Uterus (tissue), 4 donors: ENCODE data around the gene C15orf39. TPM values are rescaled to one million over a fixed set of nuclear protein-coding genes. Genes with fewer than 3 reads are reported as not detected.
"Not testable (repeated sequence)": the region's sequence is repeated elsewhere in the genome, so short reads cannot be mapped to it uniquely, and the experiment has no call there.

Experiments
- DNase-seq, 2 donors: peaks; one replicate each; pipeline ENCODE4 v3.0.0-alpha.2; 2019 to 2020
- H3K27ac ChIP-seq, 2 donors: fragments of 200-600 bp; sonication (generic); 1 replicate in 1 of 2; 2 replicates in 1 of 2; pipeline ENCODE4 v1.5.1; 2016 to 2018
- H3K27me3 ChIP-seq, 2 donors: fragments of 200-600 bp; sonication (generic); one replicate each; pipeline ENCODE4 v1.5.1; 2018 to 2019; ENCODE audit warnings: control low read depth in 1 of 2
- H3K36me3 ChIP-seq, 2 donors: fragments of 200-600 bp; sonication (generic); one replicate each; pipeline ENCODE4 v1.5.1; 2019; ENCODE audit warnings: control low read depth in 1 of 2
- H3K4me1 ChIP-seq, 2 donors: fragments of 200-600 bp; sonication (generic); one replicate each; pipeline ENCODE4 v1.5.1; 2018 to 2019; ENCODE audit warnings: control low read depth in 1 of 2
- H3K4me3 ChIP-seq, 2 donors: fragments of 200-600 bp; sonication (generic); 1 replicate in 1 of 2; 2 replicates in 1 of 2; pipeline ENCODE4 v1.5.1; 2018 to 2019; ENCODE audit warnings: mild to moderate bottlenecking in 1 of 2
- H3K9me3 ChIP-seq, 2 donors: fragments of 200-600 bp; sonication (generic); one replicate each; pipeline ENCODE4 v1.5.1; 2019; ENCODE audit warnings: control low read depth in 1 of 2
- intact Hi-C: fragments of 100-400 bp; cut with DNase I; formaldehyde crosslinking; loops from one replicate; pipeline ENCODE4 v1.15.1; 2023; ENCODE audit warnings: low total_unique reads
- small RNA-seq: library from RNA; depleted of rRNA; stranded (forward); fragments of <200 nt; gene quantifications from one replicate; pipeline ENCODE3, GENCODE V24; 2016
- total RNA-seq, 4 donors: library from RNA; depleted of rRNA in 3 of 4; stranded (reverse); fragments of >200 nt in 3 of 4; gene quantifications; one replicate each; pipeline versions ENCODE4 v1.1.0 to v1.2.4, GENCODE V29; 2014 to 2023
- donor health status: DM: yes; HTN: yes; CAD: no.

C15orf39 gene
- total RNA-seq, 4 donors from 2014 or later: 4.6 to 43.9 (median 14.1) TPM

GRCh38 chr15:75258620-75259343, 57.1 kb downstream of the C15orf39 start:
- H3K4me1 ChIP-seq, DNase-seq, intact Hi-C loops: not testable (repeated sequence)

GRCh38 chr15:75259873-75260272, 58.2 kb downstream of the C15orf39 start:
- H3K36me3 ChIP-seq, H3K27ac ChIP-seq, H3K4me1 ChIP-seq, H3K9me3 ChIP-seq, H3K4me3 ChIP-seq, H3K27me3 ChIP-seq, DNase-seq, intact Hi-C loops: not testable (repeated sequence)

More at GRCh38 chr15:75258620-75259343, 57.1 kb downstream of the C15orf39 start:
- H3K27me3 ChIP-seq, H3K9me3 ChIP-seq, H3K36me3 ChIP-seq, H3K4me3 ChIP-seq, H3K27ac ChIP-seq: not testable (repeated sequence)

Small RNAs within 50 kb of the gene (small RNA-seq; reads per million reads assigned to genes)
- not detected for gene AC068338.1

Other genes starting within 250 kb of the C15orf39 start
- gene RPP25, start 245.1 kb upstream of the C15orf39 start, total RNA-seq: 10 to 100 TPM in 1 of 4 donors, 1 to 10 TPM in 3; 3.0 to 16.8 (median 7.0) TPM
- gene SCAMP5, start 206.3 kb upstream of the C15orf39 start, total RNA-seq: 1 to 10 TPM in 3 of 4 donors, under 1 TPM in 1; 0.29 to 6.6 (median 1.9) TPM
- 10 to 100 TPM in 2 of 4 donors, 1 to 10 TPM in 2; 1.2 to 22.8 (median 6.9) TPM for gene PPCDC, start 178.3 kb upstream of the C15orf39 start, total RNA-seq
- not detected for gene GOLGA6C, start 56.5 kb downstream of the C15orf39 start, total RNA-seq
- not detected for gene GOLGA6D, start 81.0 kb downstream of the C15orf39 start, total RNA-seq
- gene COMMD4, start 134.2 kb downstream of the C15orf39 start, total RNA-seq: 10 to 100 TPM; 29.9 to 53.0 (median 37.9) TPM
- gene NEIL1, start 145.2 kb downstream of the C15orf39 start, total RNA-seq: 100 to 1,000 TPM in 1 of 4 donors, 10 to 100 TPM in 2, 1 to 10 TPM in 1; 6.5 to 155 (median 37.2) TPM
- gene MAN2C1, start 166.7 kb downstream of the C15orf39 start, total RNA-seq: 100 to 1,000 TPM; 154 to 330 (median 180) TPM
- gene SIN3A, start 249.8 kb downstream of the C15orf39 start, total RNA-seq: 100 to 1,000 TPM in 1 of 4 donors, 10 to 100 TPM in 3; 20.3 to 116 (median 55.2) TPM